Measurements from ENCODE around the gene AKAP1. TPM values are rescaled to one million over a fixed set of nuclear protein-coding genes. Genes with fewer than 3 reads are reported as not detected.

Gene AKAP1
- polyA plus RNA-seq, 1 of the 3 experiments (the other 2 are of a cell fraction) = 36.3 TPM

- TF ChIP-seq CTCF (IDR thresholded peaks at IDR 0.05) (no peak), MAX (IDR thresholded peaks at IDR 0.05; ENCODE audit: low read depth) (no peak), POLR2AphosphoS5 (IDR thresholded peaks at IDR 0.05; ENCODE audit: low read depth, low read length) (no peak), RXRA (IDR thresholded peaks at IDR 0.05; ENCODE audit: borderline replicate concordance, low read depth) (no peak), FOXJ3 (CRISPR knock-in tag; IDR thresholded peaks at IDR 0.05) (no peak), SMC3 (IDR thresholded peaks at IDR 0.05; ENCODE audit: low read depth, low read length) (no peak), SIN3A (IDR thresholded peaks at IDR 0.05; ENCODE audit: borderline replicate concordance, low read depth, low read length) (no peak)
These were observed 57.9 kb downstream of the AKAP1 start (continued) for GRCh38 chr17:57142925-57143324.

- Histone ChIP-seq H3K9me2 (no peaks in the 10 kb centered on the region), H3K79me2 (ENCODE audit: insufficient read depth) (no peaks in the 10 kb centered on the region), H2AFZ (ENCODE audit: low read depth) (no peak overlapping the region), H3K27ac (ENCODE audit: low read depth in 2 of 2, low read length in 1 of 2) (no peak overlapping the region), H3F3A (replicated peaks; ENCODE audit: insufficient read depth) (no peaks in the 10 kb centered on the region), H3K9me3 (no peaks in the 10 kb centered on the region), H3K27me3 (ENCODE audit: insufficient read depth) (peaks cover 16% of the 10 kb centered on the region; the same call in 1 of the 2 replicates), H3K4me3 (ENCODE audit: low read depth in 2 of 2, low read length in 1 of 2) (no peak overlapping the region), H4K20me1 (ENCODE audit: insufficient read depth) (no peaks in the 10 kb centered on the region), H3K4me1 (ENCODE audit: control insufficient read depth in 1 of 2, insufficient read depth in 2 of 2, low read depth in 1 of 2, low read length in 1 of 2) (peaks cover 0 to 4% of the 10 kb centered on the region in 2 experiments; a peak in 1 of 4 replicates), H3K4me2 (no peak overlapping the region), H3K36me3 (replicated peaks in 1 of 2; ENCODE audit: control insufficient read depth in 1 of 2, insufficient read depth in 2 of 2, low read length in 1 of 2) (no peaks in the 10 kb centered on the region), H3K9ac (no peak overlapping the region)
- WGBS (ENCODE audit: low lambda C conversion rate) = 78% methylated on average over 2 of the region's 2 CpGs
- POLR2A ChIA-PET = no interaction called here
- TF ChIP-seq ELF1 (IDR thresholded peaks at IDR 0.05) = no peak
- no peak for TF ChIP-seq NFIC (IDR thresholded peaks at IDR 0.05; ENCODE audit: borderline replicate concordance)
- no peak for TF ChIP-seq REST (IDR thresholded peaks at IDR 0.05; ENCODE audit: low read depth, low read length)
- no peak for TF ChIP-seq CTCF (IDR thresholded peaks at IDR 0.05)
- TF ChIP-seq EZH2phosphoT487 (IDR thresholded peaks at IDR 0.05; ENCODE audit: borderline replicate concordance, low read depth) = no peak
- no peak for TF ChIP-seq TCF12 (IDR thresholded peaks at IDR 0.05)
- no peak for TF ChIP-seq IRF3 (IDR thresholded peaks at IDR 0.05; ENCODE audit: low read depth, low read length)
- no peak for TF ChIP-seq ZBTB33 (IDR thresholded peaks at IDR 0.05; ENCODE audit: borderline replicate concordance, low read depth)
- no peak for TF ChIP-seq SIN3A (IDR thresholded peaks at IDR 0.05; ENCODE audit: borderline replicate concordance, low read depth, low read length)
- no peak for TF ChIP-seq GABPA (IDR thresholded peaks at IDR 0.05; ENCODE audit: low read depth)
- TF ChIP-seq CHD2 (IDR thresholded peaks at IDR 0.05; ENCODE audit: low read length, partially characterized antibody) = no peak
- TF ChIP-seq RXRA (IDR thresholded peaks at IDR 0.05; ENCODE audit: borderline replicate concordance, low read depth) = no peak
- TF ChIP-seq FOXJ3 (CRISPR knock-in tag; IDR thresholded peaks at IDR 0.05) = no peak
- no peak for DNase-seq
- CTCF ChIA-PET = interaction anchor here (0.7 to 1.9 kb wide), 7 partner anchors 205 to 705 kb away, joined by 3 to 12 read pairs (median 3); no protein-coding TSS in a partner anchor
These were observed 58.3 kb downstream of the AKAP1 start for GRCh38 chr17:57143361-57143760.

Measured in SK-N-SH (cell line).